Prostate gland (tissue), 2 donors: ENCODE results near the gene BPIFB2.

Experiments
- POLR2A ChIP-seq: fragments of 450-650 bp; IDR thresholded peaks from one replicate; pipeline ENCODE4 v1.6.1; 2016; ENCODE audit warnings: antibody characterized with exemption, mild to moderate bottlenecking
- TF ChIP-seq, protein P1 (sequence below), 4 experiments: fragments of 200-600 bp in 2 of 4; fragments of 450-650 bp in 2 of 4; sonication (generic) in 2 of 4; IDR thresholded peaks; 1 replicate in 3 of 4; 2 replicates in 1 of 4; pipeline ENCODE4 v1.5.1; 2016 to 2019; ENCODE audit warnings: antibody characterized with exemption in 4 of 4, mild to moderate bottlenecking in 2 of 4, moderate library complexity in 2 of 4

DNA sequence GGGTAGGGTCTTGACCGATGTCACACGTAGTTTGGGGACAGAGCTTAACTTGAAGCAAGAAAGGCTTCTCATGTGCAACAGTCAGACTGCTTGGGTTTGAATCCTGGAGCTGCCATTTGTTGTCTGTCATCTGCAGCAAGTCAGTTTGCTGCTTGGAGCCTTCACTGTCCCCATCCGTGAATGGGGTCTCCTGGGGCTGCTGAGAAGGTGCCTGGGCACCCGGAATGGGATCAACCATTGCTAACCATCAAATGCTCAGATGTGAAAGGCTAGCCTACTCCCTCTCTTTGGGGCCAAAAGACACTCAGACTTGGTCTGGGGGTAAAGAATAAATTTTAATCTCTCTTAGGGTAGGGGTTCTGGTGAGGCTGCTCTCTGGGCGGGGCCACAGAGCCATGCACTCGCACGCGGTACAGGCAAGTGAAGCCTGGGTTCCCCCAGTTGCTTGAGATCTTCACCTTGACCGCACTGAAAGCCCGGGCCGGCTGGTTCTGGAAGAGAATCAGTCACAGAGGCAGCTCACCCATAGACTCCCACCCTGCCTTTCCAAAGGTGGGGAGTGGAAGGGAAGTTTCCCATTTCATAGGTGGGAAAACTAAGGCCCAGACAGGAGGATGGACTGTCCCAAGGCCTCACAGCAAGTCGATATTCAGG lies 23.9 kb upstream of the BPIFB2 start:
- TF ChIP-seq, protein P1, sequence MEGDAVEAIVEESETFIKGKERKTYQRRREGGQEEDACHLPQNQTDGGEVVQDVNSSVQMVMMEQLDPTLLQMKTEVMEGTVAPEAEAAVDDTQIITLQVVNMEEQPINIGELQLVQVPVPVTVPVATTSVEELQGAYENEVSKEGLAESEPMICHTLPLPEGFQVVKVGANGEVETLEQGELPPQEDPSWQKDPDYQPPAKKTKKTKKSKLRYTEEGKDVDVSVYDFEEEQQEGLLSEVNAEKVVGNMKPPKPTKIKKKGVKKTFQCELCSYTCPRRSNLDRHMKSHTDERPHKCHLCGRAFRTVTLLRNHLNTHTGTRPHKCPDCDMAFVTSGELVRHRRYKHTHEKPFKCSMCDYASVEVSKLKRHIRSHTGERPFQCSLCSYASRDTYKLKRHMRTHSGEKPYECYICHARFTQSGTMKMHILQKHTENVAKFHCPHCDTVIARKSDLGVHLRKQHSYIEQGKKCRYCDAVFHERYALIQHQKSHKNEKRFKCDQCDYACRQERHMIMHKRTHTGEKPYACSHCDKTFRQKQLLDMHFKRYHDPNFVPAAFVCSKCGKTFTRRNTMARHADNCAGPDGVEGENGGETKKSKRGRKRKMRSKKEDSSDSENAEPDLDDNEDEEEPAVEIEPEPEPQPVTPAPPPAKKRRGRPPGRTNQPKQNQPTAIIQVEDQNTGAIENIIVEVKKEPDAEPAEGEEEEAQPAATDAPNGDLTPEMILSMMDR (IDR thresholded peaks at IDR 0.05) = no peak
- no peak for TF ChIP-seq POLR2A
